Esophagus muscularis mucosa (tissue), 3 donors: Measurements from ENCODE around the gene TEX52.

Experiments
- CTCF ChIP-seq, 3 experiments: fragments of 200-600 bp in 2 of 3; fragments of 450-650 bp in 1 of 3; sonication (generic) in 2 of 3; IDR thresholded peaks; one replicate each; pipeline ENCODE4 v1.5.1; 2017 to 2019; ENCODE audit warnings: antibody characterized with exemption in 3 of 3, mild to moderate bottlenecking in 2 of 3, moderate library complexity in 1 of 3
- POLR2A ChIP-seq: fragments of 450-650 bp; IDR thresholded peaks from one replicate; pipeline ENCODE4 v1.6.1; 2017; ENCODE audit warnings: antibody characterized with exemption, moderate library complexity, mild to moderate bottlenecking, low read depth

GRCh38 chr12:2856051-2856450 is 788 bp downstream of the TEX52 start:
- TF ChIP-seq POLR2A (no peak), CTCF (IDR thresholded peaks at IDR 0.05) (no peak)
